ENCODE results near the gene SLC29A3. TPM values are rescaled to one million over a fixed set of nuclear protein-coding genes. Genes with fewer than 3 reads are reported as not detected.
"Not testable (repeated sequence)": the region's sequence is repeated elsewhere in the genome, so short reads cannot be mapped to it uniquely, and the experiment has no call there.

SLC29A3 gene
- total RNA-seq, 1 donor from 2014 or later = 0.53 TPM

- Histone ChIP-seq H3K27me3 (ENCODE audit: control insufficient read depth, insufficient read depth, low read length) (no peaks in the 10 kb centered on the region), H3K4me3 (ENCODE audit: low read depth, low read length) (no peak overlapping the region), H3K36me3 (ENCODE audit: control insufficient read depth, insufficient read depth, low read length) (peaks cover 45% of the 10 kb centered on the region)
- TF ChIP-seq CTCF (IDR thresholded peaks at IDR 0.05; ENCODE audit: insufficient read depth, low read length, severe bottlenecking) = no peak
- no peak for FAIRE-seq
- DNase-seq (ENCODE audit: low read depth) = no peak
Measured at GRCh38 chr10:71295641-71296040, 23.4 kb upstream of the SLC29A3 start.

- H3K36me3 ChIP-seq (ENCODE audit: control insufficient read depth, insufficient read depth, low read length) = peaks cover 43% of the 10 kb centered on the region
- H3K4me3 ChIP-seq (ENCODE audit: low read depth, low read length) = no peak overlapping the region
- H3K27me3 ChIP-seq (ENCODE audit: control insufficient read depth, insufficient read depth, low read length) = no peaks in the 10 kb centered on the region
- no peak for FAIRE-seq
- no peak for TF ChIP-seq CTCF (IDR thresholded peaks at IDR 0.05; ENCODE audit: insufficient read depth, low read length, severe bottlenecking)
- no peak for DNase-seq (ENCODE audit: low read depth)
Measured at GRCh38 chr10:71296086-71296485, 23.0 kb upstream of the SLC29A3 start.

GRCh38 chr10:71296811-71297210 lies 22.2 kb upstream of the SLC29A3 start:
- H3K27me3 ChIP-seq (ENCODE audit: control insufficient read depth, insufficient read depth, low read length); H3K4me3 ChIP-seq (ENCODE audit: low read depth, low read length); DNase-seq (ENCODE audit: low read depth); FAIRE-seq: not testable (repeated sequence)
- peaks cover 43% of the 10 kb centered on the region for H3K36me3 ChIP-seq (ENCODE audit: control insufficient read depth, insufficient read depth, low read length)

GRCh38 chr10:71297343-71297742 lies 21.7 kb upstream of the SLC29A3 start:
- no peak for FAIRE-seq
- TF ChIP-seq CTCF (IDR thresholded peaks at IDR 0.05; ENCODE audit: insufficient read depth, low read length, severe bottlenecking) = no peak
- peaks cover 43% of the 10 kb centered on the region for H3K36me3 ChIP-seq (ENCODE audit: control insufficient read depth, insufficient read depth, low read length)
- H3K4me3 ChIP-seq (ENCODE audit: low read depth, low read length) = no peak overlapping the region
- no peaks in the 10 kb centered on the region for H3K27me3 ChIP-seq (ENCODE audit: control insufficient read depth, insufficient read depth, low read length)
- no peak for DNase-seq (ENCODE audit: low read depth)

- FAIRE-seq (no peak), DNase-seq (ENCODE audit: low read depth) (no peak)
- H3K27me3 ChIP-seq (ENCODE audit: control insufficient read depth, insufficient read depth, low read length) = no peaks in the 10 kb centered on the region
- H3K36me3 ChIP-seq (ENCODE audit: control insufficient read depth, insufficient read depth, low read length) = peaks cover 38% of the 10 kb centered on the region
- TF ChIP-seq CTCF (IDR thresholded peaks at IDR 0.05; ENCODE audit: insufficient read depth, low read length, severe bottlenecking) = no peak
- no peak overlapping the region for H3K4me3 ChIP-seq (ENCODE audit: low read depth, low read length)
Measured at GRCh38 chr10:71299071-71299785, 19.8 kb upstream of the SLC29A3 start.

- H3K27me3 ChIP-seq (ENCODE audit: control insufficient read depth, insufficient read depth, low read length) = no peaks in the 10 kb centered on the region
- FAIRE-seq (no peak), DNase-seq (ENCODE audit: low read depth) (peak; percentile 74)
- TF ChIP-seq CTCF (IDR thresholded peaks at IDR 0.05; ENCODE audit: insufficient read depth, low read length, severe bottlenecking) = no peak
- H3K36me3 ChIP-seq (ENCODE audit: control insufficient read depth, insufficient read depth, low read length) = peaks cover 28% of the 10 kb centered on the region
- no peak overlapping the region for H3K4me3 ChIP-seq (ENCODE audit: low read depth, low read length)
Measured at GRCh38 chr10:71300555-71301370, 18.3 kb upstream of the SLC29A3 start.
